Sciatic nerve (tissue), 2 donors: ENCODE measurements around the gene METAP1D. TPM values are rescaled to one million over a fixed set of nuclear protein-coding genes. Genes with fewer than 3 reads are reported as not detected.

Experiments used
- ATAC-seq: fragments of 200-7000 bp; cut with Tn5 transposase; one replicate; pipeline ENCODE4 v1.9.1; 2020; ENCODE audit warnings: mild to moderate bottlenecking, moderate library complexity
- DNase-seq: peaks from one replicate; pipeline ENCODE4 v3.0.0-alpha.2; 2020; ENCODE audit warnings: low spot score
- intact Hi-C: fragments of 100-400 bp; cut with DNase I; formaldehyde crosslinking; loops from one replicate; pipeline ENCODE4 v1.14.2; 2022
- total RNA-seq: library from RNA; stranded (reverse); fragmentation: NEBNext Ultra II Directional; extraction: Animal tissue kit (Norgen Biotek cat#: 25700); gene quantifications from one replicate; pipeline ENCODE4 v1.2.1, GENCODE V29; 2021
- donor health status: DM: no; HTN: no; CAD: no.
- donor health status: DM: no; HTN: no; CAD: no.

METAP1D gene
- total RNA-seq, 1 donor from 2014 or later: 12.6 TPM

- ATAC-seq (no peak), DNase-seq (peak; percentile 56)
- intact Hi-C loops: no loop called here
Measured at GRCh38 chr2:172096626-172097547, 97.1 kb downstream of the METAP1D start.

- intact Hi-C loops: no loop called here
- no peak for ATAC-seq
Measured at GRCh38 chr2:172097557-172098131, 97.9 kb downstream of the METAP1D start.

GRCh38 chr2:172098287-172098649, 98.5 kb downstream of the METAP1D start:
- ATAC-seq: no peak
- DNase-seq: no peak
- intact Hi-C loops: no loop called here

More at GRCh38 chr2:172097557-172098131, 97.9 kb downstream of the METAP1D start:
- no peak for DNase-seq

- no peak for ATAC-seq
- intact Hi-C loops: no loop called here
- DNase-seq: peak; percentile 65
Measured at GRCh38 chr2:172098650-172099471, 99.1 kb downstream of the METAP1D start.

GRCh38 chr2:172099472-172100079, 99.8 kb downstream of the METAP1D start:
- no peak for ATAC-seq
- no peak for DNase-seq
- intact Hi-C loops: loop anchor here (10.0 kb wide), 1 partner anchor 295 kb away; no protein-coding TSS in a partner anchor

GRCh38 chr2:172100080-172100934, 100.6 kb downstream of the METAP1D start:
- DNase-seq (peak; percentile 58), ATAC-seq (no peak)
- intact Hi-C loops: loop anchor here (10.0 kb wide), 1 partner anchor 296 kb away; no protein-coding TSS in a partner anchor

GRCh38 chr2:172100935-172101820, 101.4 kb downstream of the METAP1D start:
- DNase-seq (peak; percentile 59), ATAC-seq (no peak)
- intact Hi-C loops: loop anchor here (10.0 kb wide), 1 partner anchor 296 kb away; no protein-coding TSS in a partner anchor

- peak; percentile 57 for DNase-seq
- intact Hi-C loops: loop anchor here (10.0 kb wide), 1 partner anchor 297 kb away; no protein-coding TSS in a partner anchor
Measured at GRCh38 chr2:172101821-172102390, 102.2 kb downstream of the METAP1D start.

GRCh38 chr2:172102391-172103359, 102.9 kb downstream of the METAP1D start, which contains the start of gene DLX2:
DLX2 (minus strand) TSS chr2:172102900; CDS start chr2:172102538, 362 bp downstream.
- peak; percentile 67 for ATAC-seq
- DNase-seq: peak; percentile 88
- intact Hi-C loops: loop anchor here (10.0 kb wide), 1 partner anchor 298 kb away; no protein-coding TSS in a partner anchor

More at GRCh38 chr2:172101821-172102390, 102.2 kb downstream of the METAP1D start:
- ATAC-seq: peak; percentile 2

- ATAC-seq (peak; percentile 63), DNase-seq (peak; percentile 91)
- intact Hi-C loops: loop anchor here (10.0 kb wide), 1 partner anchor 299 kb away; no protein-coding TSS in a partner anchor
Measured at GRCh38 chr2:172103471-172104272, 103.9 kb downstream of the METAP1D start.

- intact Hi-C loops: loop anchor here (10.0 kb wide), 1 partner anchor 301 kb away; no protein-coding TSS in a partner anchor
- no peak for ATAC-seq
- DNase-seq: no peak
Measured at GRCh38 chr2:172105471-172106107, 105.8 kb downstream of the METAP1D start.

- no peak for DNase-seq
- peak; percentile 29 for ATAC-seq
- intact Hi-C loops: loop anchor here (10.0 kb wide), 1 partner anchor 302 kb away; no protein-coding TSS in a partner anchor
Measured at GRCh38 chr2:172106108-172106961, 106.6 kb downstream of the METAP1D start.
